ENCODE data around the gene GPR37L1.
"Not testable (repeated sequence)": the region's sequence is repeated elsewhere in the genome, so short reads cannot be mapped to it uniquely, and the experiment has no call there.

The GPR37L1 gene

GRCh38 chr1:202172015-202172355 is 49.3 kb downstream of the GPR37L1 start:
- no peak for DNase-seq (ENCODE audit: extremely low read depth, insufficient read length)
- H3K27me3 ChIP-seq (replicated peaks; ENCODE audit: control insufficient read depth, insufficient read depth, low read length), result no peaks in the 10 kb centered on the region
- TF ChIP-seq CTCF (IDR thresholded peaks at IDR 0.05; ENCODE audit: insufficient read depth, low read length, poor library complexity, severe bottlenecking), result no peak
- H3K4me3 ChIP-seq (replicated peaks; ENCODE audit: low read depth, low read length), result no peak overlapping the region
- no peaks in the 10 kb centered on the region for H3K36me3 ChIP-seq (ENCODE audit: control insufficient read depth, insufficient read depth, low read length)

- no peaks in the 10 kb centered on the region for H3K27me3 ChIP-seq (replicated peaks; ENCODE audit: control insufficient read depth, insufficient read depth, low read length)
- DNase-seq (ENCODE audit: extremely low read depth, insufficient read length), result no peak
Observed at GRCh38 chr1:202173993-202174392, 51.3 kb downstream of the GPR37L1 start.

GRCh38 chr1:202176949-202177927 is 54.5 kb downstream of the GPR37L1 start:
- no peak overlapping the region for H3K4me3 ChIP-seq (replicated peaks; ENCODE audit: low read depth, low read length)
- no peak for DNase-seq (ENCODE audit: extremely low read depth, insufficient read length)
- H3K36me3 ChIP-seq (ENCODE audit: control insufficient read depth, insufficient read depth, low read length), result no peaks in the 10 kb centered on the region
- no peaks in the 10 kb centered on the region; the same call in 1 of the 2 replicates for H3K27me3 ChIP-seq (replicated peaks; ENCODE audit: control insufficient read depth, insufficient read depth, low read length)
- no peak for TF ChIP-seq CTCF (IDR thresholded peaks at IDR 0.05; ENCODE audit: insufficient read depth, low read length, poor library complexity, severe bottlenecking)

More at GRCh38 chr1:202173993-202174392, 51.3 kb downstream of the GPR37L1 start:
- no peak for TF ChIP-seq CTCF (IDR thresholded peaks at IDR 0.05; ENCODE audit: insufficient read depth, low read length, poor library complexity, severe bottlenecking)
- H3K36me3 ChIP-seq (ENCODE audit: control insufficient read depth, insufficient read depth, low read length), result no peaks in the 10 kb centered on the region
- H3K4me3 ChIP-seq (replicated peaks; ENCODE audit: low read depth, low read length), result no peak overlapping the region

DNA sequence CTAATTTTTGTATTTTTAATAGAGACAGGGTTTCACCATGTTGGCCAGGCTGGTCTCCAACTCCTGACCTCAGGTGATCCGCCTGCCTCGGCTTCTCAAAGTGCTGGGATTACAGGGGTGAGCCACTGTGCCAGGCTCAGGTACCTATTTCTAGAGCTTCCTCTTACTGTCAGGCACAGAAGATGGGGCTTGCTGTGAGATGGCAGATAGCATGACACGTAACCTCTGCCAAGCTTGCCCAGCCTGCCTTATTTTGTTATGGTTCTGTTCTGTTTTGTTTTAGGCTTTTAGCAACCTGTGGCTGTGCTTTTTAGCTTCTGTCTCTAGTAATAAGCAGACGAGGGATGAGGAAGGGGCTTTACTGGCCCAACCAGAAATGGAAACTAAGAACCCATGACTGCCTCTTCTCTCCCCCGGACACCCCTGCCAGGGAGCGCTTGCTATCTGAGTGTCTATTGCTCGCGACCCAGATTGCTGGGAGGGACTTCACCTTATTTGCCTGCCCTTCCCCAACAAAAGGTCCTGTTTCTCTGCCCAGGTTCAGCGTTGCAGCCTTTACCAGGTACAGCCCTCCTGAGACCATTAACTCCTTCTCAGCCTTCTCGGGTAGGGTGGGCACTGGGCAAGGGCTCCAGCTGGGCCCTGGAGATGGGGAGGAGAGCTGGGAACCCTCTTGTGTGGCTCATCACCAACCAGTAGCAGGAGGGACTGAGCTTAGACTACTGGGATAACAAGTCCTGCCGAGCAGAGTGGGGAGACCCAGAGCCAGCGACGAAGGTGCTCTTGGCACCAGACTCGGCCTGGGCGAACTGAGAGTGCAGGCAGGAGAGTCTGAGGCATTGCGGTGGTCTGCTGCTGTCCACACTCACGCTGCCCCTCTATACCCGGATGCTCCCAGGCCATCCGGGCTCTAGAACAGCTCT is 57.4 kb downstream of the GPR37L1 start:
- Histone ChIP-seq H3K27me3 (replicated peaks; ENCODE audit: control insufficient read depth, insufficient read depth, low read length) (no peaks in the 10 kb centered on the region; the same call in 1 of the 2 replicates), H3K36me3 (ENCODE audit: control insufficient read depth, insufficient read depth, low read length) (no peaks in the 10 kb centered on the region), H3K4me3 (replicated peaks; ENCODE audit: low read depth, low read length) (no peak overlapping the region)
- TF ChIP-seq CTCF (IDR thresholded peaks at IDR 0.05; ENCODE audit: insufficient read depth, low read length, poor library complexity, severe bottlenecking), result no peak
- DNase-seq (ENCODE audit: extremely low read depth, insufficient read length), result no peak

DNA sequence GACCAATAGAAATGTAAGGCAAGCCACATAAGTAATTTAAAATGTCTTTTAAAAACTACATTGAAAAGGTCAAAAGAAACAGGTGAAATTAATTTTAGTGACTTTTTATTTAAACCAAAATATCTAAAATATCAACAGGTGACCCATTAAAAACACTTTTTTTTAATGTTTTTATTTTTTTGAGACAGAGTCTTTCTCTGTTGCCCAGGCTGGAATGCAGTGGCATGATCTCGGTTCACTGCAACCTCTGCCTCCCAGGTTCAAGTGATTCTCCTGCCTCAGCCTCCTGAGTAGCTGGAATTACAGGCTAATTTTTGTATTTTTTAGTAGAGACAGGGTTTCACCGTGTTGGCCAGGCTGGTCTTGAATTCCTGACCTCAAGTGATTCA is 58.0 kb downstream of the GPR37L1 start:
- DNase-seq (ENCODE audit: extremely low read depth, insufficient read length), result not testable (repeated sequence)

DNA sequence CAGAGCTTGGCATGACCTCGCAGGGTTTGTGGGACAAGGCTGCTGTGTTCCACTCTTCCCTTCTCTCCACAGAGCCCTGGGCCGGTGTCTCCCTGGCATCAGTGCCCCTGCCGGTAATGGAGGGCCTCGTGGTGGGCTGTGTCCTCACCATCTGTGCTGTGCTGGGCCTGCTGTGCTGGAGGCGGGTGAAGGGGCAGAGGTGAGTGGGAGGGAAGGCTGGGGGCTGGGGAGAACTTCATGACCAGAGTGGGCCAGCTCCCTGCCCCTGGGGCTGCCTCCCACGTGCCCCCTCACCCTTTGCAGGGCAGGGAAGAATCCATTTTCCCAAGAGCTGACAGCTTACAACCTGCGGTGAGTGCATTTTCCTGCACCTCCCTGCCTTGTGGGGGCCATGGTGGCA is 58.9 kb downstream of the GPR37L1 start:
- no peak overlapping the region for H3K4me3 ChIP-seq (replicated peaks; ENCODE audit: low read depth, low read length)
- TF ChIP-seq CTCF (IDR thresholded peaks at IDR 0.05; ENCODE audit: insufficient read depth, low read length, poor library complexity, severe bottlenecking), result no peak
- H3K27me3 ChIP-seq (replicated peaks; ENCODE audit: control insufficient read depth, insufficient read depth, low read length), result no peaks in the 10 kb centered on the region; the same call in 1 of the 2 replicates
- no peak for DNase-seq (ENCODE audit: extremely low read depth, insufficient read length)
- no peaks in the 10 kb centered on the region for H3K36me3 ChIP-seq (ENCODE audit: control insufficient read depth, insufficient read depth, low read length)

More for the DNA sequence above, 58.0 kb downstream of the GPR37L1 start:
- not testable (repeated sequence) for H3K27me3 ChIP-seq (replicated peaks; ENCODE audit: control insufficient read depth, insufficient read depth, low read length); H3K36me3 ChIP-seq (ENCODE audit: control insufficient read depth, insufficient read depth, low read length); H3K4me3 ChIP-seq (replicated peaks; ENCODE audit: low read depth, low read length)

Data from GM06990 (cell line).